CD14-positive monocyte (primary cell): Measurements from ENCODE around the gene GPR4. TPM values are rescaled to one million over a fixed set of nuclear protein-coding genes. Genes with fewer than 3 reads are reported as not detected.

ENCODE experiments used
- DNase-seq, 3 donors: peaks; one replicate each; pipeline ENCODE4 v3.0.0-alpha.2; 2011 to 2022
- H2AFZ ChIP-seq: 2 replicates; pipeline ENCODE4 v1.6.0; 2012; ENCODE audit warnings: mild to moderate bottlenecking, low read depth, low read length, inconsistent platforms; ENCODE audit not compliant: insufficient read depth, poor library complexity, severe bottlenecking
- H3K27ac ChIP-seq, 2 donors: 1 replicate in 1 of 2; 2 replicates in 1 of 2; pipeline ENCODE4 v1.5.1; 2012 to 2013; ENCODE audit warnings: low read length in 2 of 2, control low read depth in 1 of 2, inconsistent platforms in 1 of 2, low read depth in 1 of 2, mild to moderate bottlenecking in 1 of 2
- H3K27me3 ChIP-seq, 2 donors: one replicate each; pipeline versions ENCODE4 v1.6.0 to v1.6.1; 2011 to 2013; ENCODE audit warnings: low read length in 2 of 2; ENCODE audit not compliant: control insufficient read depth in 2 of 2, insufficient read depth in 2 of 2
- H3K36me3 ChIP-seq, 2 donors: replicated peaks in 1 of 2; 1 replicate in 1 of 2; 2 replicates in 1 of 2; pipeline versions ENCODE4 v1.5.1 to v1.6.1; 2012 to 2013; ENCODE audit warnings: low read length in 2 of 2, control low read depth in 1 of 2, inconsistent platforms in 1 of 2, mild to moderate bottlenecking in 1 of 2; ENCODE audit not compliant: insufficient read depth in 2 of 2, control insufficient read depth in 1 of 2
- H3K4me1 ChIP-seq, 2 donors: 1 replicate in 1 of 2; 2 replicates in 1 of 2; pipeline versions ENCODE4 v1.5.1 to v1.6.1; 2012 to 2013; ENCODE audit warnings: low read length in 2 of 2, control low read depth in 1 of 2, inconsistent platforms in 1 of 2, mild to moderate bottlenecking in 1 of 2, moderate library complexity in 1 of 2; ENCODE audit not compliant: insufficient read depth in 2 of 2, control insufficient read depth in 1 of 2
- H3K4me2 ChIP-seq: replicated peaks from 2 replicates; pipeline ENCODE3; 2012; ENCODE audit warnings: low read length, moderate library complexity, mild to moderate bottlenecking; ENCODE audit not compliant: poor library complexity, severe bottlenecking; ENCODE audit errors: extremely low read depth
- H3K4me3 ChIP-seq, 3 experiments: fragments of 200-600 bp in 1 of 3; sonication (generic) in 1 of 3; replicated peaks in 1 of 3; 1 replicate in 2 of 3; 2 replicates in 1 of 3; pipeline ENCODE4 v1.5.1; 2011 to 2013; ENCODE audit warnings: low read length in 3 of 3, mild to moderate bottlenecking in 3 of 3, control low read depth in 2 of 3, low read depth in 2 of 3, inconsistent platforms in 1 of 3, moderate library complexity in 1 of 3
- H3K79me2 ChIP-seq: 2 replicates; pipeline ENCODE4 v1.6.0; 2012; ENCODE audit warnings: mild to moderate bottlenecking, control low read depth, inconsistent platforms, low read length, moderate library complexity; ENCODE audit not compliant: insufficient read depth
- H3K9ac ChIP-seq: 2 replicates; pipeline ENCODE4 v1.6.0; 2017; ENCODE audit warnings: low read length, mild to moderate bottlenecking; ENCODE audit not compliant: insufficient read depth, poor library complexity, severe bottlenecking
- H3K9me3 ChIP-seq, 2 donors: replicated peaks in 1 of 2; 1 replicate in 1 of 2; 2 replicates in 1 of 2; pipeline versions ENCODE4 v1.5.1 to v1.6.1; 2012 to 2013; ENCODE audit warnings: low read length in 2 of 2, control low read depth in 1 of 2; ENCODE audit not compliant: control insufficient read depth in 1 of 2, insufficient read depth in 1 of 2
- H4K20me1 ChIP-seq: 2 replicates; pipeline ENCODE4 v1.6.0; 2012; ENCODE audit warnings: mild to moderate bottlenecking, low read length, control low read depth, moderate library complexity; ENCODE audit not compliant: insufficient read depth
- H3K27ac Mint-ChIP-seq, 7 donors: one replicate each; pipeline ENCODE4 v1.8.0; 2020; ENCODE audit warnings: mild to moderate bottlenecking in 7 of 7, mixed read lengths in 7 of 7, moderate library complexity in 6 of 7, inconsistent platforms in 2 of 7
- H3K27me3 Mint-ChIP-seq, 3 donors: one replicate each; pipeline ENCODE4 v1.8.0; 2021 to 2022; ENCODE audit warnings: low read depth in 3 of 3, mild to moderate bottlenecking in 3 of 3, mixed read lengths in 3 of 3, moderate library complexity in 3 of 3, inconsistent platforms in 1 of 3
- H3K36me3 Mint-ChIP-seq, 2 donors: one replicate each; pipeline ENCODE4 v1.8.0; 2020; ENCODE audit warnings: mixed read lengths in 2 of 2, inconsistent platforms in 1 of 2, mild to moderate bottlenecking in 1 of 2
- H3K4me1 Mint-ChIP-seq: one replicate; pipeline ENCODE4 v1.8.0; 2020; ENCODE audit warnings: mild to moderate bottlenecking, mixed read lengths
- H3K4me3 Mint-ChIP-seq, 2 donors: one replicate each; pipeline ENCODE4 v1.8.0; 2020; ENCODE audit warnings: mild to moderate bottlenecking in 2 of 2, mixed read lengths in 2 of 2, moderate library complexity in 1 of 2
- H3K9me3 Mint-ChIP-seq, 7 donors: one replicate each; pipeline ENCODE4 v1.8.0; 2020 to 2022; ENCODE audit warnings: mixed read lengths in 7 of 7, mild to moderate bottlenecking in 6 of 7, moderate library complexity in 6 of 7, inconsistent platforms in 2 of 7
- WGBS: methylation state at CpG from one replicate; pipeline ENCODE4 v1.1.5; 2013; ENCODE audit warnings: missing lambda C conversion rate; ENCODE audit not compliant: insufficient coverage; 5-methylcytosine and 5-hydroxymethylcytosine counted together
- intact Hi-C, 2 donors: fragments of 100-400 bp; cut with micrococcal nuclease; formaldehyde crosslinking; loops; one replicate each; pipeline versions ENCODE4 v1.15.0 to v1.15.1; 2023
- polyA plus RNA-seq, 3 donors: library from polyadenylated mRNA; depleted of rRNA in 1 of 3; unstranded in 2 of 3; stranded (reverse) in 1 of 3; fragments of 300-500 nt in 2 of 3; fragments of >200 nt in 1 of 3; fragmentation: Illumina TruSeq in 2 of 3; gene quantifications; 1 replicate in 2 of 3; 2 replicates in 1 of 3; pipeline ENCODE4 v1.2.3, GENCODE V29; 2012 to 2021
- TF ChIP-seq, protein P1 (sequence below): fragments of 200-600 bp; IDR thresholded peaks from one replicate; pipeline ENCODE4 v1.8.0; 2022; ENCODE audit warnings: antibody characterized with exemption, mild to moderate bottlenecking

GPR4 gene
- polyA plus RNA-seq, 3 donors, result not detected

DNA sequence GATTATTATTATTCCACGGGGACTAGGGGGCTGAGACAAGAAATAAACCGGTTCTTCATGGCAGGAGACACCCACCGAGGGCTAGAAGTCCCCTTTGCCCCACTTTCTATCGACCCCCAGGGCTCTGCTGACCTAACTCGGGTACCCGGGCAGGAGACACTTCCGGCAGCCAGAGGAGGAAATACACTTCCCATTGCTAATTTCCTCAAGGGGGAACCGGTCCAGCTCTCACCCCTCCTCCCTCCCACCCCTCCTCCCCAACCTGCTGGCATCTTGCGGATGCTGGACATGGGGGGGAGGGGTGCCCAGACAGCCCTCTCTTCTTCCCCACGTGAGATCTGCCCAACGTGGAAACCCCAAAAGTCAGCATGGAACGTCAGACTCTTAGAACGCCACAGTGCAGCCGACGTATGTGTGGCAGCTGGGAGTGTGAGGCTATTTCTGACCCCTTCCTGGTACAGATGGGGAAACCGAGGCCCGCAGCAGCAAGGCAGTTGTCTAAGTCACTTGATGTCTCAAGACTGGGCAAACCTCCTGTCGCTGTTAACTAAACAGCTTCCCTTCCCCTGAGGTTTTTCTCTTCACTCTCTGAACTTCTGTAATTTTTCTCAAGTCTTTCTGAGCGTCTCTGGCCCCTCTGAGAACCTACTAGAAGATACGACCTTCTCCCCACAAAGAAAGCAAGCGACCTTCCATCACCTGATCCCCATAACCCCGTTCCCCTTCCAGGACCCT is 3.6 kb downstream of the GPR4 start:
- Histone ChIP-seq H4K20me1 (no peaks in the 10 kb centered on the region), H3K4me1 (peaks cover 29 to 43% of the 10 kb centered on the region in 2 donors), H3K36me3 (no peaks in the 10 kb centered on the region), H3K27ac (no peak overlapping the region), H3K4me3 (peak overlapping the region in 1 of 3 experiments; percentile 43), H3K9ac (no peak overlapping the region), H2AFZ (no peak overlapping the region), H3K4me2 (peak overlapping the region; percentile 50), H3K79me2 (no peaks in the 10 kb centered on the region), H3K27me3 (peaks cover 38 to 68% of the 10 kb centered on the region in 2 donors), H3K9me3 (peaks cover 0 to 8% of the 10 kb centered on the region in 2 donors)
- DNase-seq, result peak in 2 of 3 donors; percentile 55 to 77
- TF ChIP-seq, protein P1, sequence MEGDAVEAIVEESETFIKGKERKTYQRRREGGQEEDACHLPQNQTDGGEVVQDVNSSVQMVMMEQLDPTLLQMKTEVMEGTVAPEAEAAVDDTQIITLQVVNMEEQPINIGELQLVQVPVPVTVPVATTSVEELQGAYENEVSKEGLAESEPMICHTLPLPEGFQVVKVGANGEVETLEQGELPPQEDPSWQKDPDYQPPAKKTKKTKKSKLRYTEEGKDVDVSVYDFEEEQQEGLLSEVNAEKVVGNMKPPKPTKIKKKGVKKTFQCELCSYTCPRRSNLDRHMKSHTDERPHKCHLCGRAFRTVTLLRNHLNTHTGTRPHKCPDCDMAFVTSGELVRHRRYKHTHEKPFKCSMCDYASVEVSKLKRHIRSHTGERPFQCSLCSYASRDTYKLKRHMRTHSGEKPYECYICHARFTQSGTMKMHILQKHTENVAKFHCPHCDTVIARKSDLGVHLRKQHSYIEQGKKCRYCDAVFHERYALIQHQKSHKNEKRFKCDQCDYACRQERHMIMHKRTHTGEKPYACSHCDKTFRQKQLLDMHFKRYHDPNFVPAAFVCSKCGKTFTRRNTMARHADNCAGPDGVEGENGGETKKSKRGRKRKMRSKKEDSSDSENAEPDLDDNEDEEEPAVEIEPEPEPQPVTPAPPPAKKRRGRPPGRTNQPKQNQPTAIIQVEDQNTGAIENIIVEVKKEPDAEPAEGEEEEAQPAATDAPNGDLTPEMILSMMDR, result no peak
- H3K9me3 Mint-ChIP-seq, result peaks cover 0 to 26% (median 9%) of the 10 kb centered on the region in 7 donors
- intact Hi-C loops, result loop anchor here in 1 of 2 donors (5.0 kb wide), 1 partner anchor 39 kb away; the partner anchor contains the start of gene EML2
- H3K4me1 Mint-ChIP-seq, result peaks cover 42% of the 10 kb centered on the region
- peak overlapping the region in 1 of 2 donors; percentile 82 for H3K4me3 Mint-ChIP-seq
- peaks cover 0 to 16% of the 10 kb centered on the region in 2 donors for H3K36me3 Mint-ChIP-seq
- WGBS, result 0% methylated on average over 15 of the region's 22 CpGs
- peak overlapping the region in 2 of 7 donors; percentile 69 to 77 for H3K27ac Mint-ChIP-seq
- peaks cover 79 to 82% (median 81%) of the 10 kb centered on the region in 3 donors for H3K27me3 Mint-ChIP-seq

DNA sequence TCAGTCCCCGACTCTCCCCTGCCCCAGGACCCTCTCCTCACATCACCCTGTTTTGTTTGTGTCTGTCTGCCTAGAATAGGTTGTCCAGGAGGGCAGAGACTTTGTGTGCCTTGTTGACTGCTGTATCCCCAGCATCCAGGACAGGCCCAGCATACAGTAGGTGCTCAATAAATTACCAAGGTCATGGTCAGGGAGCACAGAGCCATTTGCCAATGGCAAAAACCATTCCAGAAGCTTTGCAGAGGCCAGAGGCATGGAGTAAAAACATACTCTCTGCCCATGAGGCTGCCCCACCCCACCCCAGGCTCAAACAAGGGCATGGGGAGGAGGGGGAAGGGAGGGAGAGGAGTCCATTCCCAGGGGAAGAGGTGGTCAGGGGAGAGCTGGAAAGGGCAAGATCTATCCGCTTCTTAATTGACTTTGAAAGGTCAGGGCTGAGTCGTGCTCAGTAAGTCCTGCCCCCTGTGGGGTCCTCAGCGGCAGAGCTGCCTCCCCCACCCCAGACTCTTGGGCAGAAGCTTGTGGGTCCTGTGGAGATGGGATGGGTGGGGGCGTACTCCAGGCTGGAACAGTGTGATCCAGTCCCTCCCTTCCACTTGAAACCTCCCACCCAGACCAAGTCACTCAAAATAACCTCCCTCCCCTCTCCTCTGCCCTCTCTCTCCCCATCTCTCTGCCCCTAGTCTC is 4.4 kb downstream of the GPR4 start:
- TF ChIP-seq, protein P1, result no peak
- peaks cover 43% of the 10 kb centered on the region for H3K4me1 Mint-ChIP-seq
- H3K4me3 Mint-ChIP-seq, result peak overlapping the region in 1 of 2 donors; percentile 82
- Histone ChIP-seq H3K36me3 (no peaks in the 10 kb centered on the region), H3K27ac (no peak overlapping the region), H3K9ac (no peak overlapping the region), H4K20me1 (no peaks in the 10 kb centered on the region), H3K9me3 (peaks cover 0 to 8% of the 10 kb centered on the region in 2 donors), H3K4me2 (peak overlapping the region; percentile 50), H3K4me1 (peaks cover 29 to 44% of the 10 kb centered on the region in 2 donors), H3K79me2 (no peaks in the 10 kb centered on the region), H3K27me3 (peaks cover 34 to 60% of the 10 kb centered on the region in 2 donors), H2AFZ (no peak overlapping the region), H3K4me3 (peak overlapping the region in 1 of 3 experiments; percentile 43)
- intact Hi-C loops, result loop anchor here in 1 of 2 donors (5.0 kb wide), 1 partner anchor 40 kb away; the partner anchor contains the start of gene EML2
- H3K27ac Mint-ChIP-seq, result peak overlapping the region in 1 of 7 donors; percentile 13
- H3K9me3 Mint-ChIP-seq, result peaks cover 0 to 25% (median 9%) of the 10 kb centered on the region in 7 donors
- WGBS, result no CpG with 5 or more reads among the region's 5 CpGs
- H3K36me3 Mint-ChIP-seq, result peaks cover 0 to 16% of the 10 kb centered on the region in 2 donors
- peaks cover 71 to 76% (median 74%) of the 10 kb centered on the region in 3 donors for H3K27me3 Mint-ChIP-seq
- DNase-seq, result no peak
